Mesodermal cell (in vitro differentiated cells): Measurements from ENCODE around the gene CRY1.

Source experiments
- H3K27ac ChIP-seq: 2 replicates; pipeline ENCODE4 v1.7.0; 2013; ENCODE audit warnings: mild to moderate bottlenecking, low read depth, low read length, moderate library complexity; ENCODE audit not compliant: severe bottlenecking
- H3K36me3 ChIP-seq: 2 replicates; pipeline ENCODE4 v1.7.1; 2013; ENCODE audit warnings: mild to moderate bottlenecking, low read length, moderate library complexity; ENCODE audit not compliant: control insufficient read depth, insufficient read depth
- H3K4me1 ChIP-seq: one replicate; pipeline ENCODE4 v1.7.1; 2013; ENCODE audit warnings: mild to moderate bottlenecking, low read length; ENCODE audit not compliant: insufficient read depth, control insufficient read depth, poor library complexity, severe bottlenecking
- H3K4me3 ChIP-seq: 2 replicates; pipeline ENCODE4 v1.7.0; 2013; ENCODE audit warnings: low read length, control low read depth, mild to moderate bottlenecking; ENCODE audit not compliant: insufficient read depth, poor library complexity, severe bottlenecking; ENCODE audit errors: extremely low read depth
- H3K9me3 ChIP-seq: 2 replicates; pipeline ENCODE4 v1.7.1; 2013; ENCODE audit warnings: mild to moderate bottlenecking, low read length, moderate library complexity; ENCODE audit not compliant: control insufficient read depth
- WGBS, 2 experiments: methylation state at CpG; one replicate each; pipeline ENCODE4 v1.1.5; 2013; ENCODE audit warnings: missing lambda C conversion rate in 2 of 2; ENCODE audit not compliant: insufficient coverage in 2 of 2; 5-methylcytosine and 5-hydroxymethylcytosine counted together

The CRY1 gene

GRCh38 chr12:107066691-107067090 is 26.7 kb downstream of the CRY1 start:
- 100% methylated on average over 1 of the region's 4 CpGs; no CpG with 5 or more reads in 1 of the 2 experiments for WGBS, 2 experiments
- H3K4me1 ChIP-seq: no peaks in the 10 kb centered on the region
- no peak overlapping the region for H3K27ac ChIP-seq
- no peaks in the 10 kb centered on the region for H3K36me3 ChIP-seq
- H3K9me3 ChIP-seq: no peaks in the 10 kb centered on the region
- H3K4me3 ChIP-seq: no peak overlapping the region

GRCh38 chr12:107064687-107065086 is 28.7 kb downstream of the CRY1 start:
- H3K27ac ChIP-seq: no peak overlapping the region

DNA sequence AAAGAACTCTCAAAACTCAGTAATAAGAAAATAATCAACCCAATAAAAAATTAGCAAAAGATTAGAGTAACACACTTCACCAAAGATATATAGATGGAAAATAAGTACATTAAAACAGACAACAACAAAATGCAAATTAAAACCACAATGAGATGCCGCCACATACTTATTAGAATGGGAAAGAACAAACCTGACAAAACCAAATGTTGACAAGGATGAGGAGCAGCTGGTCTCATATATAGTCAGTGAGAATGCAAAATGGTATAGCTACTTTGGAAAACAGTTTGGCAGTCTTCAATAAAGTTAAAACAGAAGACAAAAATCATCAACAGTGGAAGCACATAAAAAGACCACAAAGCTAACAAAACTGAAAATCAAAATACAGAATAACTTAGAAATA is 29.1 kb downstream of the CRY1 start:
- no peak overlapping the region for H3K4me3 ChIP-seq
- H3K36me3 ChIP-seq: no peaks in the 10 kb centered on the region
- no CpG with 5 or more reads among the region's 1 CpG for WGBS, 2 experiments
- H3K27ac ChIP-seq: no peak overlapping the region
- H3K4me1 ChIP-seq: no peaks in the 10 kb centered on the region
- no peaks in the 10 kb centered on the region for H3K9me3 ChIP-seq

More at GRCh38 chr12:107064687-107065086, 28.7 kb downstream of the CRY1 start:
- no peaks in the 10 kb centered on the region for H3K36me3 ChIP-seq
- no peaks in the 10 kb centered on the region for H3K9me3 ChIP-seq
- no peaks in the 10 kb centered on the region for H3K4me1 ChIP-seq
- no peak overlapping the region for H3K4me3 ChIP-seq

DNA sequence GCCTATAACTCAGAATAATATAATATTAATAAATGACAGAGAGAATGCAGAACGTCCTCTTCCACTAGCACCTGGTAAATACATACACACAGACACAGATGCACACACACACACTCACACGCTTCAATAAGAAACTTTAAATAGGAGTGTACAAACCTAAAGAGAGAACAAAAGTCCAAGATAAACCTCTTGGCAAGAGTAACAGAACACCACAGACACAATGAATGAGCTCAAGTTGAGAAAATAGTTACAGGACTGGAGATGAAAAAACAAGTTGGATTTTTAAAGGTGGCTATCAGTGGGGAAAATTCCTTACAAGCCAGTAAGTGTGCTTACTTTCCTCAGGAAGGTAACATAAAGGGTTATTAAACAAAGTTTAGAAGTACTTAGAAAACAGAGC is 35.2 kb downstream of the CRY1 start:
- Histone ChIP-seq H3K4me1 (no peaks in the 10 kb centered on the region), H3K4me3 (no peak overlapping the region), H3K9me3 (peaks cover 6% of the 10 kb centered on the region), H3K36me3 (no peaks in the 10 kb centered on the region), H3K27ac (no peak overlapping the region)
- 60% methylated on average over 1 of the region's 2 CpGs; no CpG with 5 or more reads in 1 of the 2 experiments for WGBS, 2 experiments

- 80 to 90% methylated on average over 1 to 4 of the region's 4 CpGs for WGBS, 2 experiments
- no peaks in the 10 kb centered on the region for H3K4me1 ChIP-seq
- H3K9me3 ChIP-seq: peaks cover 6% of the 10 kb centered on the region
- no peak overlapping the region for H3K27ac ChIP-seq
- H3K4me3 ChIP-seq: no peak overlapping the region
- no peaks in the 10 kb centered on the region for H3K36me3 ChIP-seq
Measured at GRCh38 chr12:107057071-107057834, 36.1 kb downstream of the CRY1 start.

DNA sequence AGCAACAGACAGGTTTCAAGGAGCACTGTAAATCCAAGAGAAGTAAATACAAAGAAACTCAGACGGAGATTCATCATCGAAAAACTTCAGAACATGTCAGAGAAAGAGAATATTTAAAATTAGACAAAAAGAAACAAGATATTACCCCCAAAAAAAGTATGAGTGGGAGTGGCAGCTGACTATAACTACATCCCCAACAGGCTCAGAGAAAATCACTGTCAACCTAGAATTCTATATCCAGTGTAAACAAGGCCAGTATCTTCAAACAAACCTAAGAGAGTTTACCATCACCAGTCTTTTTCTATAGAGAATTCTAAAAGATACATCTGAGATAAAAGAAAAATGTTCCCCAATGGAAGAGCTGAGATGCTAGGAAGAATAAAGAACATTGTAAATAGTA is 39.6 kb downstream of the CRY1 start:
- H3K4me1 ChIP-seq: no peaks in the 10 kb centered on the region
- no peak overlapping the region for H3K4me3 ChIP-seq
- no peak overlapping the region for H3K27ac ChIP-seq
- no peaks in the 10 kb centered on the region for H3K36me3 ChIP-seq
- H3K9me3 ChIP-seq: peaks cover 6% of the 10 kb centered on the region
- no CpG with 5 or more reads among the region's 2 CpGs for WGBS, 2 experiments

GRCh38 chr12:107045186-107045585 is 48.2 kb downstream of the CRY1 start:
- Histone ChIP-seq H3K36me3 (no peaks in the 10 kb centered on the region), H3K27ac (no peak overlapping the region), H3K4me1 (no peaks in the 10 kb centered on the region), H3K9me3 (no peaks in the 10 kb centered on the region), H3K4me3 (no peak overlapping the region)
- 86 to 100% methylated on average over 1 to 2 of the region's 5 CpGs for WGBS, 2 experiments

- Histone ChIP-seq H3K4me1 (no peaks in the 10 kb centered on the region), H3K36me3 (no peaks in the 10 kb centered on the region), H3K9me3 (no peaks in the 10 kb centered on the region), H3K27ac (no peak overlapping the region), H3K4me3 (no peak overlapping the region)
- 84 to 100% methylated on average over 4 to 5 of the region's 8 CpGs for WGBS, 2 experiments
Measured at GRCh38 chr12:107042801-107043200, 50.5 kb downstream of the CRY1 start.

DNA sequence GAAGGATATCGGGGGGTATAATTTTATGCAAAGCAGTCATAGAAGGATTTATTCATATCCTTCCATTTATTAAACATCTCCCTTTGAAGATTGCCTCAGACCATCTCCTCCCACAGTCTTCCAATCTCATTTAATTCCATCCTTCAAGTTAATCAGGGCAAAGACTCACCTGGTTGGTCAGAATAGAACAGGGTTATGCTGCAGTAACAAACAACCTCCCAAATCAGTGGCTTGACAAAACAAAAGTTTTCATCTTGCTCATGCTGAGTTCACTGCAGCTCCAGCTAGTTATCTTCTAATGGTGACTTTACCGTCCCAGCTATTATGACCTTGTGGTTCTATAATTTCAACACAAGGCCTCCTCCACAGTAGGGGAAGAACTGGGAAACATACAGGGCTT is 57.6 kb downstream of the CRY1 start:
- no peak overlapping the region for H3K27ac ChIP-seq
- no peak overlapping the region for H3K4me3 ChIP-seq
- no peaks in the 10 kb centered on the region for H3K36me3 ChIP-seq
- WGBS, 2 experiments: 100% methylated on average over 1 of the region's 2 CpGs; no CpG with 5 or more reads in 1 of the 2 experiments
- H3K9me3 ChIP-seq: no peaks in the 10 kb centered on the region
- H3K4me1 ChIP-seq: peaks cover 5% of the 10 kb centered on the region

DNA sequence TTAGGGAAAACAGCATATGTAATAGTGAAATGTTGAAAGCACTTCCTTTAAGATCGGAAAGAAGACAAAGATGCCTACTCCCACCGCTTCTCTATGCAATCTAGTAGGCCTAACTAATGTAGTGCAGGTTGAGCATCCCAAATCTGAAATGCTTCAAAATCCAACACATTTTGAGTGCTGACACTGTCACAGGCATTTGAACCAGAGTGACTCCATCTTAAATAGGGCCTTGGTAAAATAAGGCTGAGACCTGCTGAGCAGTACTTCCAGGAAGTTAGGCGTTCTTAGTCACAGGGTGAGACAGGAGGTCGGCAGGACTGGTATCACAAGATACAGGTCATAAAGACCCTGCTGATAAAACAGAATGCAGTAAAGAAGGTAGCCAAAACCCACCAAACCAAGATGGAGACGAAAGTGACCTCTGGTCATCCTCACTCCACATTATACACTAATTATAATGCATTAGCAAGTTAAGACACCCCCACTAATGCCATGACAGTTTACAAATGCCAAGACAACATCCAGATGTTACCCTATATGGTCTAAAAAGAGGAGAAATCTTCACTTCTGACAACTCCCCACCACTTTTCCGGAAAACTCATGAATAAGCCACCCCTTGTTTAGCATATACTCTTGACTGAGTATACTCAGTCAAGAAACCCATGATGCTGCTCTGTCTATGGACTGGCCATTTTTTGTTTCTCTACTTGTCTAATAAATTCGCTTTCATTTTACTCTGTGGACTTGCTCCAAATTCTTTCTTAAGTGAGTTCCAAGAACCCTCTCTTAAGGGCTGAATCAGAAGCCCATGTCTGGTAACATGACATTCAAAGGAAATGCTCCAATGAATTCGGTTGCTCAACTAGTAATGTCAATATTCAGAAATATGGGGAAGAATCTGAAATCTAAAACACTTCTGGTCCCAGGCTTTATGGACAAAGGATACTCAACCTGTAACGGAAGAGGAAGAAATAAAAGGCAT is 59.3 kb downstream of the CRY1 start:
- no peak overlapping the region for H3K4me3 ChIP-seq
- peaks cover 5% of the 10 kb centered on the region for H3K4me1 ChIP-seq
- 90 to 94% methylated on average over 5 to 6 of the region's 9 CpGs for WGBS, 2 experiments

More for the DNA sequence above, 59.3 kb downstream of the CRY1 start:
- H3K36me3 ChIP-seq: no peaks in the 10 kb centered on the region
- no peak overlapping the region for H3K27ac ChIP-seq
- H3K9me3 ChIP-seq: no peaks in the 10 kb centered on the region
